Liver (tissue), 3 donors: Measurements from ENCODE around the gene AP4E1.

ENCODE experiments used
- JUND ChIP-seq, 2 donors: IDR thresholded peaks; 2 replicates each; pipeline ENCODE4 v1.6.1; 2016; ENCODE audit warnings: antibody characterized with exemption in 2 of 2
- RAD21 ChIP-seq, 2 donors: IDR thresholded peaks; 2 replicates each; pipeline ENCODE4 v1.6.1; 2016; ENCODE audit warnings: antibody characterized with exemption in 2 of 2, mild to moderate bottlenecking in 2 of 2
- RXRA ChIP-seq, 2 donors: IDR thresholded peaks; 2 replicates each; pipeline ENCODE4 v1.6.1; 2017 to 2018; ENCODE audit warnings: antibody characterized with exemption in 2 of 2, mild to moderate bottlenecking in 1 of 2
- YY1 ChIP-seq: IDR thresholded peaks from 2 replicates; pipeline ENCODE4 v1.6.1; 2016; ENCODE audit warnings: antibody characterized with exemption, mild to moderate bottlenecking
- TF ChIP-seq, protein P1 (sequence below): fragments of 150-350 bp; IDR thresholded peaks from 2 replicates; pipeline ENCODE4 v1.5.1; 2017; ENCODE audit warnings: improper control_type of control experiment, low read depth, low read length; ENCODE audit not compliant: missing input control
- TF ChIP-seq, protein P2 (sequence below): IDR thresholded peaks from 2 replicates; pipeline ENCODE4 v1.6.1; 2016; ENCODE audit warnings: antibody characterized with exemption
- TF ChIP-seq, protein P3 (sequence below): IDR thresholded peaks from 2 replicates; pipeline ENCODE4 v1.6.1; 2016; ENCODE audit warnings: antibody characterized with exemption, mild to moderate bottlenecking
- donor health status: healthy.
- donor health status: healthy.

DNA sequence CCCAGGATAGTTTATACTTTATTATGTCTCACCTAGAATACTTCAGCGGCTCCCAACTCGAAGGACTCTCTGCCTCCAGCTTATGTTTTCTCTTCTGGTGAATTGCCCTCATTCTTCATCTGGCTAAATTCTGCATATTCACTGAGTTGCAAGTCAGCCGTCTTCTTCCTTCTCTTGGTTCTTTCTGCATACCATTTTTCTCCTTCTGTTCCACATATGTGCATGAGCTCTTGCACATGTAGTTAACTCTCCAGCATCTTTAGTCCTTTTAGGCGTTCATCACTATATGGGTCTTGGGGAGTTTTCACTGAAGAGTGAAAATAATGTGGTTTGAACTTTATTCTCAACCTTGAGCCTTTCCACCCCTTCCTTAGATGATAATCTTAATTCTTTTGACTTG lies 70.1 kb downstream of the AP4E1 start:
- TF ChIP-seq, protein P1, sequence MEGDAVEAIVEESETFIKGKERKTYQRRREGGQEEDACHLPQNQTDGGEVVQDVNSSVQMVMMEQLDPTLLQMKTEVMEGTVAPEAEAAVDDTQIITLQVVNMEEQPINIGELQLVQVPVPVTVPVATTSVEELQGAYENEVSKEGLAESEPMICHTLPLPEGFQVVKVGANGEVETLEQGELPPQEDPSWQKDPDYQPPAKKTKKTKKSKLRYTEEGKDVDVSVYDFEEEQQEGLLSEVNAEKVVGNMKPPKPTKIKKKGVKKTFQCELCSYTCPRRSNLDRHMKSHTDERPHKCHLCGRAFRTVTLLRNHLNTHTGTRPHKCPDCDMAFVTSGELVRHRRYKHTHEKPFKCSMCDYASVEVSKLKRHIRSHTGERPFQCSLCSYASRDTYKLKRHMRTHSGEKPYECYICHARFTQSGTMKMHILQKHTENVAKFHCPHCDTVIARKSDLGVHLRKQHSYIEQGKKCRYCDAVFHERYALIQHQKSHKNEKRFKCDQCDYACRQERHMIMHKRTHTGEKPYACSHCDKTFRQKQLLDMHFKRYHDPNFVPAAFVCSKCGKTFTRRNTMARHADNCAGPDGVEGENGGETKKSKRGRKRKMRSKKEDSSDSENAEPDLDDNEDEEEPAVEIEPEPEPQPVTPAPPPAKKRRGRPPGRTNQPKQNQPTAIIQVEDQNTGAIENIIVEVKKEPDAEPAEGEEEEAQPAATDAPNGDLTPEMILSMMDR: no peak
- TF ChIP-seq, protein P2, sequence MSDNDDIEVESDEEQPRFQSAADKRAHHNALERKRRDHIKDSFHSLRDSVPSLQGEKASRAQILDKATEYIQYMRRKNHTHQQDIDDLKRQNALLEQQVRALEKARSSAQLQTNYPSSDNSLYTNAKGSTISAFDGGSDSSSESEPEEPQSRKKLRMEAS: no peak
- TF ChIP-seq JUND (IDR thresholded peaks at IDR 0.05) (no peak), RXRA (IDR thresholded peaks at IDR 0.05) (no peak), RAD21 (IDR thresholded peaks at IDR 0.05) (no peak), YY1 (no peak)
- TF ChIP-seq, protein P3, sequence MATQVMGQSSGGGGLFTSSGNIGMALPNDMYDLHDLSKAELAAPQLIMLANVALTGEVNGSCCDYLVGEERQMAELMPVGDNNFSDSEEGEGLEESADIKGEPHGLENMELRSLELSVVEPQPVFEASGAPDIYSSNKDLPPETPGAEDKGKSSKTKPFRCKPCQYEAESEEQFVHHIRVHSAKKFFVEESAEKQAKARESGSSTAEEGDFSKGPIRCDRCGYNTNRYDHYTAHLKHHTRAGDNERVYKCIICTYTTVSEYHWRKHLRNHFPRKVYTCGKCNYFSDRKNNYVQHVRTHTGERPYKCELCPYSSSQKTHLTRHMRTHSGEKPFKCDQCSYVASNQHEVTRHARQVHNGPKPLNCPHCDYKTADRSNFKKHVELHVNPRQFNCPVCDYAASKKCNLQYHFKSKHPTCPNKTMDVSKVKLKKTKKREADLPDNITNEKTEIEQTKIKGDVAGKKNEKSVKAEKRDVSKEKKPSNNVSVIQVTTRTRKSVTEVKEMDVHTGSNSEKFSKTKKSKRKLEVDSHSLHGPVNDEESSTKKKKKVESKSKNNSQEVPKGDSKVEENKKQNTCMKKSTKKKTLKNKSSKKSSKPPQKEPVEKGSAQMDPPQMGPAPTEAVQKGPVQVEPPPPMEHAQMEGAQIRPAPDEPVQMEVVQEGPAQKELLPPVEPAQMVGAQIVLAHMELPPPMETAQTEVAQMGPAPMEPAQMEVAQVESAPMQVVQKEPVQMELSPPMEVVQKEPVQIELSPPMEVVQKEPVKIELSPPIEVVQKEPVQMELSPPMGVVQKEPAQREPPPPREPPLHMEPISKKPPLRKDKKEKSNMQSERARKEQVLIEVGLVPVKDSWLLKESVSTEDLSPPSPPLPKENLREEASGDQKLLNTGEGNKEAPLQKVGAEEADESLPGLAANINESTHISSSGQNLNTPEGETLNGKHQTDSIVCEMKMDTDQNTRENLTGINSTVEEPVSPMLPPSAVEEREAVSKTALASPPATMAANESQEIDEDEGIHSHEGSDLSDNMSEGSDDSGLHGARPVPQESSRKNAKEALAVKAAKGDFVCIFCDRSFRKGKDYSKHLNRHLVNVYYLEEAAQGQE: no peak
